Left lobe of liver (tissue), 1 donor: ENCODE results near the gene PHF8. TPM values are rescaled to one million over a fixed set of nuclear protein-coding genes. Genes with fewer than 3 reads are reported as not detected.

Experiments
- total RNA-seq: library from RNA; stranded (reverse); gene quantifications from one replicate; pipeline ENCODE4 v1.2.1, GENCODE V29; 2021
- donor health status: DM: no; HTN: yes; CAD: no.

The PHF8 gene
- total RNA-seq, 1 donor from 2014 or later = 24.6 TPM

Other genes with a start within 250 kb of the PHF8 start
- 4.2 TPM for gene FAM120C, start 138.8 kb upstream of the PHF8 start, total RNA-seq